DMS 273 (cell line): Measurements from ENCODE around the gene FOXP3.

Experiments used
- DNase-seq: peaks from one replicate; lab custom pipeline; 2025; ENCODE audit not compliant: unreplicated experiment; lab: John Stamatoyannopoulos, UW

The FOXP3 gene

DNA sequence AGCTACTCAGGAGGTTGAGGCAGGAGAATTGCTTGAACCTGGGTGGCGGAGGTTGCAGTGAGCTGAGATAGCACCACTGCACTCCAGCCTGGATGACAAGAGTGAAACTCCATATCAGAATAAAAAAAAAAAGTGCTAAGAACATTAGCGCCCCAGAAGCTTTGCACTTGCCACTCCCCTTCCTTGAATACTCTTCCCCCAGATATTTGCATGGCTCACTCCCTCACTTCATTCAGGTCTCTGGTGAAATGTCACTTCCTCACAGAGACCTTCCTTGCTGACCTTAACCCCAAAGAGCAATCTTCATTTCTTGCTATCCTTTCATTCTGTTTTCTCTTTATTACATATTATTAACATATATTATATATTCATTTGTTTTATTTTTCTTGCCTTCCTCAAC lies 42.6 kb downstream of the FOXP3 start:
- DNase-seq, result no peak

DNA sequence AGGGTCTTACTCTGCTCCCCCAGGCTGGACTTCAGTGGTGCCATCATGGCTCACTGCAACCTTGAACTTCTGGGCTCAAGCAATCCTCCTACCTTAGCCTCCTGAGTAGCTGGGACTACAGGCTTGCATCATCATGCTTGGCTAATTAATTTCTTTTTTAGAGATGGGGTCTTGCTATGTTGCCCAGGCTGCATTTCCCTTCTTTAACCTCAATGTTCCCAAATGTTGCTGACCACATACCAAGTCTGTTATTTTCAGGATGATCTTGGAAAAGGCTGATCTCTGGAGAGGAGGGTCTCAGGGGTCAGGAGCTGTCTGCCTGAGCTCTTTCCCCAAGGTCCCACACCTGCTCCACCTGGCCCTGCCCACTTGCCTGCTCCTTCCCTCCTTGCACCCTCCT lies 44.4 kb downstream of the FOXP3 start:
- no peak for DNase-seq

DNA sequence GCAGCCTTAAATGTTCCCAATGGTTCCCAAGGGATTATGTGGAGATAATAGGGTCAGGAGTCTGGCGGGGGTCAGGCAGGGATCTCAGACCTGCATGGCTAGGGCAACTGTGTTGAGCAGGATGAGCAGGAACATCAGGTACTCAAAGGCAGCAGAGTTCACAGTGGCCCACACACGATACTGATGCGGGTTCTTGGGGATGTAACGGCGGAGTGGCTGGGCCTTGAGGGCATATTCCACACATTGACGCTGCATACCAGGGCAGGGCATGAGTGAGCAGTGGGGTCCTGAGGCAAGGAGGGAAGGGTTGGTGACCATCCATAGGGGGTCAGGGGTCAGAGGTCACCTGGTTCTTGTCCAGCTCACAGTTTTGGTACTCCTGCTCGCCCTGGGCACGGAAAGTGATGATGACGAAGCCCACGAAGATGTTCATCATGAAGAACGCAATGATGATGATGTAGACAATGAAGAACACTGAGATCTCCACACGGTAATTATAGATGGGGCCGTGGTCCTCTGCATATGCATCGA lies 49.4 kb downstream of the FOXP3 start:
- no peak for DNase-seq

- no peak for DNase-seq
Observed at GRCh38 chrX:49214416-49214815, 50.1 kb downstream of the FOXP3 start.

DNA sequence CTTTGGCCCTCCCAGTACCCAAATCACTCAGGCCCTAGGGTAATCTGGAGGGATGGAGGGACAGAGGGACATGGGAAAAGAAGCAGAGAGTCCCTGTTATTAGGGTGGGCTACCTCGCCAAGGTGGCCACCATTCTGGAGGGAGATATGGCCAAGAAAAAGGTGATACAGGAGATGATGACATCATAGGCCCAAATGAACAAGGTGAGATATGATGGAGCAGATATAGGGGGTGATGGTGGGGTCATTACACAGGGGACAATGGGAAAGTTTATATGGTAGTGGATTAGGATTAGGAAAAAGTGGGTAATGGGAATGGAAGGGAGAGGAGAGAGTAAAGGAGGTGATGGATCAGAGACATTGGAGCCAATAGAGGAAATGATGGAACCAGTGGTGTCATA lies 51.6 kb downstream of the FOXP3 start:
- no peak for DNase-seq

- no peak for DNase-seq
Observed at GRCh38 chrX:49212209-49212608, 52.3 kb downstream of the FOXP3 start.

DNA sequence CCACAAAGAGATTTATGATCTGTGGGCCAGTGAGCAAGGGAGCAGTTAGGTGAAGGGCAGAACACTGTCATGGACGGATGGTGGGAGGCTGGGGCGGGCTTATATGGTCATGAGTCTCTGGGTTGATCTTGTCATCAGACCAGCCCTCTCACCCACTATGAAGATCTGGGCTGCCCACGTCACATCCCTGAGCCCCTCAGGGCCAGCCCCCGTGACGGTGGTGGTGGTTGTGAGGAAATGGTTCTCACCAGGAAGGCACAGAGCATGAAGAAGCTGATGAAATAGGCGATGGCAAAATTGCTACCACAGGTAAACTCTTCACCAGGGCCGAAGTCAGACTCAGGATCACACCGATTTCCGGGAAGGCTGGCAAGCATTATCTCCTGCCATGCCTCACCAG lies 53.4 kb downstream of the FOXP3 start:
- DNase-seq, result no peak

- no peak for DNase-seq
Observed at GRCh38 chrX:49210406-49210805, 54.1 kb downstream of the FOXP3 start.

- peak; percentile 95 for DNase-seq
Observed at GRCh38 chrX:49209434-49210251, 54.9 kb downstream of the FOXP3 start.

- no peak for DNase-seq
Observed at GRCh38 chrX:49208399-49208798, 56.1 kb downstream of the FOXP3 start.

DNA sequence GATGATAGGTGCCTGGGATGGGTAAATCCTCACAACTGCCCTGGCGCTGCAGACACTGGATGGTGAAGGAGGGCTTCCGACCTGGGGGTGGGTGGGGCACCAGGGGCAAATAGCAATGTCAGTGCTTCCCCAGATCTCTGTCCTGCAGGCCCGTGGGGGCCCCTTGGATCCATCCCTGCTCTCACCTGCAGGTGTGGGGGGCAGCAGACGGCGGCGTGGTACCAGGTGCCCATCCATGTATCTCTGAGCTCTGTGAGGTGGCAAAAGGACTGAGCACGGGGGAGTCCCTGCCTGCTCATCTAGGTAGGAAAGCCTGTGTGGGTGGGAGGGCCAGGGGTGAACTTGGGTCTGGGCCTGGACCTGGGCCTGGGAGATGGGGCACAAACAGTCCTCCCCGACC lies 58.0 kb downstream of the FOXP3 start:
- no peak for DNase-seq

GRCh38 chrX:49205443-49205842 lies 59.1 kb downstream of the FOXP3 start:
- DNase-seq, result no peak

- DNase-seq, result no peak
Observed at GRCh38 chrX:49204709-49205108, 59.8 kb downstream of the FOXP3 start.

DNA sequence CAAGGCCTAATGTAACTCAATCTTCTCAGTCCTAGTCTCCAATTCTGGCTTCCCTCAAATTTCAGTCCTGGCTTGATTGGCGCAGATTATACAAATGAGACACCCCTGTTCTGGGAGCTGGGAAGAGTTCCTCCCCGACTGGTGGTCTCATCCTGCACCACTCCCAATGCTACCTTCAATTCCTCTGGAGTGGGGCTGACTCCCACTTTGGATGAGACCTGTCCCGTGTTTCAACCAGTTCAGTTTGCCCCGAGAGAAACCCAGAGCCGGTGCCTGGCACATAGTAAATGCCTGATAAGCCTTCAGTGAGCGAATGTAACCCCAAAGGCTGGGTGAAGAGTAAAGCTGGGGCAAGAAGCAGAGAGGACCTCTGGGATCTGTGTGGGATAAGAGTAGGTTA lies 60.5 kb downstream of the FOXP3 start:
- DNase-seq, result no peak

- no peak for DNase-seq
Observed at GRCh38 chrX:49203536-49203935, 61.0 kb downstream of the FOXP3 start.

DNA sequence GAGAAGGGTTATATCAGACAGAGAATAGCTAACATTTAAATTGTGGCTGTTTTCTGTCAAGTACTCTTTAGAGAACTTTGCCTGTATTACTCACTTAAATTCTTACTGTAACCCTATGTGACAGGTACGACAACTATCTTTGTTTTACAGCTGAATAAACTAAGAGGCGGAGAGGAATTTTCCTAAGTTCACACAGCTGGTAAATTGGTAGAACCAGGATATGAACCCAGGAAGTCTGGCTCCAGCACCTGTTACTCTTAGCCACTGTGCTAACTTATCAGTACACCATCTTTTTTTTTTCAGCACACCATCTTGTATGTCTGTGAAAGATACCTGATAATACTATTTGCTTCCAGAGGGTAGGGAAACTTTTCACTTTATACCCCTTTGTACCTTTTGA lies 62.5 kb downstream of the FOXP3 start:
- DNase-seq, result no peak
